Mesenchymal stem cell (in vitro differentiated cells and primary cell): ENCODE results near the gene AUTS2.

Experiments
- DNase-seq: peaks from one replicate; pipeline ENCODE4 v3.0.0-alpha.2; 2013
- H2AFZ ChIP-seq: one replicate; pipeline ENCODE4 v1.6.1; 2013; ENCODE audit warnings: low read depth, mild to moderate bottlenecking, control low read depth, inconsistent platforms, low read length, moderate library complexity
- H2AK5ac ChIP-seq: 2 replicates; pipeline ENCODE4 v1.6.1; 2013; ENCODE audit warnings: low read length, moderate library complexity, mild to moderate bottlenecking, inconsistent platforms; ENCODE audit not compliant: severe bottlenecking
- H2BK120ac ChIP-seq: one replicate; pipeline ENCODE4 v1.6.1; 2013; ENCODE audit warnings: low read depth, mild to moderate bottlenecking, inconsistent platforms, low read length, moderate library complexity
- H2BK12ac ChIP-seq, 2 experiments: one replicate each; pipeline ENCODE4 v1.6.1; 2013; ENCODE audit warnings: inconsistent platforms in 2 of 2, low read length in 2 of 2, mild to moderate bottlenecking in 2 of 2, moderate library complexity in 2 of 2, control low read depth in 1 of 2
- H2BK15ac ChIP-seq: one replicate; pipeline ENCODE4 v1.6.1; 2013; ENCODE audit warnings: mild to moderate bottlenecking, low read depth, inconsistent platforms; ENCODE audit not compliant: poor library complexity, severe bottlenecking
- H2BK5ac ChIP-seq: 2 replicates; pipeline ENCODE4 v1.6.1; 2013; ENCODE audit warnings: low read depth, mild to moderate bottlenecking, low read length, control low read depth, inconsistent platforms; ENCODE audit not compliant: poor library complexity, severe bottlenecking
- H3K14ac ChIP-seq, 2 experiments: one replicate each; pipeline ENCODE4 v1.6.1; 2013; ENCODE audit warnings: inconsistent platforms in 2 of 2, low read length in 2 of 2, control low read depth in 1 of 2, mild to moderate bottlenecking in 1 of 2, moderate library complexity in 1 of 2
- H3K18ac ChIP-seq, 2 experiments: one replicate each; pipeline ENCODE4 v1.6.1; 2013; ENCODE audit warnings: inconsistent platforms in 2 of 2, low read length in 2 of 2, control low read depth in 1 of 2, low read depth in 1 of 2, mild to moderate bottlenecking in 1 of 2
- H3K23ac ChIP-seq, 2 experiments: one replicate each; pipeline ENCODE4 v1.6.1; 2013; ENCODE audit warnings: inconsistent platforms in 2 of 2, low read length in 2 of 2, mild to moderate bottlenecking in 2 of 2, moderate library complexity in 2 of 2, control low read depth in 1 of 2
- H3K27ac ChIP-seq: 2 replicates; pipeline ENCODE4 v1.5.1; 2013; ENCODE audit warnings: mild to moderate bottlenecking, moderate library complexity, low read length, control low read depth, inconsistent platforms; ENCODE audit not compliant: poor library complexity, severe bottlenecking
- H3K27me3 ChIP-seq, 2 experiments: 2 replicates each; pipeline versions ENCODE4 v1.6.1 to v1.7.0; 2013; ENCODE audit warnings: low read length in 2 of 2, mild to moderate bottlenecking in 2 of 2, moderate library complexity in 2 of 2, control low read depth in 1 of 2, inconsistent platforms in 1 of 2; ENCODE audit not compliant: control insufficient read depth in 1 of 2, insufficient read depth in 1 of 2
- H3K36me3 ChIP-seq, 2 experiments: 2 replicates each; pipeline versions ENCODE4 v1.6.1 to v1.7.0; 2013; ENCODE audit warnings: low read length in 2 of 2, control low read depth in 1 of 2, inconsistent platforms in 1 of 2, low read depth in 1 of 2, mild to moderate bottlenecking in 1 of 2; ENCODE audit not compliant: insufficient read depth in 2 of 2, control insufficient read depth in 1 of 2
- H3K4ac ChIP-seq, 2 experiments: one replicate each; pipeline ENCODE4 v1.6.1; 2013; ENCODE audit warnings: inconsistent platforms in 2 of 2, low read length in 2 of 2, mild to moderate bottlenecking in 2 of 2, moderate library complexity in 2 of 2, control low read depth in 1 of 2, low read depth in 1 of 2
- H3K4me1 ChIP-seq: 2 replicates; pipeline ENCODE4 v1.6.1; 2013; ENCODE audit warnings: low read depth, low read length, control low read depth; ENCODE audit not compliant: control insufficient read depth, insufficient read depth
- H3K4me2 ChIP-seq: 2 replicates; pipeline ENCODE4 v1.6.1; 2013; ENCODE audit warnings: low read length, mild to moderate bottlenecking, inconsistent platforms; ENCODE audit not compliant: poor library complexity, severe bottlenecking
- H3K4me3 ChIP-seq, 2 experiments: 2 replicates each; pipeline versions ENCODE4 v1.5.1 to v1.7.0; 2013; ENCODE audit warnings: low read length in 2 of 2, mild to moderate bottlenecking in 2 of 2, control low read depth in 1 of 2, low read depth in 1 of 2; ENCODE audit not compliant: insufficient read depth in 1 of 2
- H3K79me1 ChIP-seq: replicated peaks from 2 replicates; pipeline ENCODE4 v1.6.1; 2013; ENCODE audit warnings: mild to moderate bottlenecking, control low read depth, low read length, inconsistent platforms; ENCODE audit not compliant: poor library complexity, severe bottlenecking
- H3K9ac ChIP-seq: 2 replicates; pipeline ENCODE4 v1.7.0; 2013; ENCODE audit warnings: mild to moderate bottlenecking, low read length, moderate library complexity
- H3K9me3 ChIP-seq: 2 replicates; pipeline ENCODE4 v1.7.0; 2013; ENCODE audit warnings: mild to moderate bottlenecking, low read length; ENCODE audit not compliant: control insufficient read depth
- H4K8ac ChIP-seq: one replicate; pipeline ENCODE4 v1.6.1; 2013; ENCODE audit warnings: inconsistent platforms, mild to moderate bottlenecking, low read length, moderate library complexity
- H4K91ac ChIP-seq: one replicate; pipeline ENCODE4 v1.6.1; 2013; ENCODE audit warnings: mild to moderate bottlenecking, low read length, inconsistent platforms
- WGBS: methylation state at CpG from one replicate; pipeline ENCODE4 v1.1.7; 2013; ENCODE audit warnings: mixed read lengths; 5-methylcytosine and 5-hydroxymethylcytosine counted together

AUTS2 gene

GRCh38 chr7:70614237-70615045, 1016.2 kb downstream of the AUTS2 start:
- no peak overlapping the region for H4K8ac ChIP-seq
- no peak overlapping the region for H2BK120ac ChIP-seq
- peak; percentile 47 for DNase-seq
- peak overlapping the region; percentile 62 for H3K9ac ChIP-seq
- H3K27ac ChIP-seq, result peak overlapping the region; percentile 63
- no peak overlapping the region for H3K4ac ChIP-seq
- WGBS, result 35% methylated on average over 13 of the region's 13 CpGs
- H3K14ac ChIP-seq, result no peak overlapping the region
- no peak overlapping the region for H2AK5ac ChIP-seq
- H3K79me1 ChIP-seq, result no peaks in the 10 kb centered on the region
- H4K91ac ChIP-seq, result no peak overlapping the region
- H3K36me3 ChIP-seq, result no peaks in the 10 kb centered on the region
- H2AFZ ChIP-seq, result peak overlapping the region; percentile 5
- no peak overlapping the region for H3K4me2 ChIP-seq
- no peak overlapping the region for H2BK5ac ChIP-seq
- peaks cover 0 to 9% of the 10 kb centered on the region in 2 experiments for H3K27me3 ChIP-seq
- no peaks in the 10 kb centered on the region for H3K9me3 ChIP-seq
- peak overlapping the region in 1 of 2 experiments; percentile 46 for H3K4me3 ChIP-seq
- H2BK15ac ChIP-seq, result no peak overlapping the region
- no peak overlapping the region for H3K23ac ChIP-seq
- no peak overlapping the region for H3K18ac ChIP-seq
- H2BK12ac ChIP-seq, result no peak overlapping the region
- H3K4me1 ChIP-seq, result peaks cover 9% of the 10 kb centered on the region

GRCh38 chr7:70615066-70615606, 1016.9 kb downstream of the AUTS2 start:
- DNase-seq, result no peak
- H3K4me3 ChIP-seq, result no peak overlapping the region
- no peaks in the 10 kb centered on the region for H3K36me3 ChIP-seq
- H3K79me1 ChIP-seq, result no peaks in the 10 kb centered on the region
- H3K4ac ChIP-seq, result no peak overlapping the region
- H3K4me1 ChIP-seq, result peaks cover 9% of the 10 kb centered on the region
- WGBS, result 84% methylated on average over 5 of the region's 5 CpGs
- no peak overlapping the region for H4K8ac ChIP-seq
- peak overlapping the region; percentile 5 for H2AFZ ChIP-seq
- H3K4me2 ChIP-seq, result no peak overlapping the region
- no peak overlapping the region for H2BK120ac ChIP-seq
- H3K27ac ChIP-seq, result peak overlapping the region; percentile 63
- no peak overlapping the region for H2BK5ac ChIP-seq
- H3K18ac ChIP-seq, result no peak overlapping the region
- H2BK12ac ChIP-seq, result no peak overlapping the region
- H4K91ac ChIP-seq, result no peak overlapping the region
- H2BK15ac ChIP-seq, result no peak overlapping the region
- H3K23ac ChIP-seq, result no peak overlapping the region
- no peak overlapping the region for H3K9ac ChIP-seq
- peaks cover 0 to 9% of the 10 kb centered on the region in 2 experiments for H3K27me3 ChIP-seq
- no peaks in the 10 kb centered on the region for H3K9me3 ChIP-seq
- H2AK5ac ChIP-seq, result no peak overlapping the region
- H3K14ac ChIP-seq, result no peak overlapping the region

DNA sequence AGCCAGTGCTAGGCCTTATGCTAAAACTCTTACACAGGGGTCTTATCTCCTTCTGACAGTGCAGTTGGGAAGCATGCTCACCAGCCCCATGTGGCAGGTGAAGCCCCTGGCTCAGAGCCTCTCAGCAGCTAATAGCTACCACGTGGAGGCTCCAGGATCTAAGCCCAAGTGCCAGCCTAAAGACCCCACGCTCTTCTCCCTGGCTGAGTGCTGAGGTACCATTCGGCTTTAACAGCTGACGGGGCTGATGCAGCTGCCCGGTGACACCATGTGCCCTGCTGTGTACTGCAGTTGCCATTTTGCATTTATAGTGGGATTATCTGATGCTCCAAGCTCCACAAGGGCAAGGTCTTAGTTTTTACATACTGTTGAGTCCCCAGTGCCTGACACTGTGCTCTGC, 1017.9 kb downstream of the AUTS2 start:
- no peak overlapping the region for H2BK120ac ChIP-seq
- no peak overlapping the region for H2AK5ac ChIP-seq
- H3K36me3 ChIP-seq, result no peaks in the 10 kb centered on the region
- H3K27ac ChIP-seq, result no peak overlapping the region
- H3K27me3 ChIP-seq, result peaks cover 0 to 9% of the 10 kb centered on the region in 2 experiments
- no peak overlapping the region for H3K18ac ChIP-seq
- no peak overlapping the region for H2BK5ac ChIP-seq
- H3K4me3 ChIP-seq, result no peak overlapping the region
- H3K4ac ChIP-seq, result no peak overlapping the region
- H3K79me1 ChIP-seq, result no peaks in the 10 kb centered on the region
- no peak overlapping the region for H2AFZ ChIP-seq
- no peak overlapping the region for H4K91ac ChIP-seq
- H2BK15ac ChIP-seq, result no peak overlapping the region
- no peak overlapping the region for H3K14ac ChIP-seq
- H3K4me1 ChIP-seq, result peaks cover 9% of the 10 kb centered on the region
- H3K4me2 ChIP-seq, result no peak overlapping the region
- H3K9ac ChIP-seq, result no peak overlapping the region
- no peak overlapping the region for H4K8ac ChIP-seq
- no peak overlapping the region for H2BK12ac ChIP-seq
- WGBS, result 91% methylated on average over 5 of the region's 5 CpGs
- DNase-seq, result no peak
- H3K9me3 ChIP-seq, result no peaks in the 10 kb centered on the region
- no peak overlapping the region for H3K23ac ChIP-seq

DNA sequence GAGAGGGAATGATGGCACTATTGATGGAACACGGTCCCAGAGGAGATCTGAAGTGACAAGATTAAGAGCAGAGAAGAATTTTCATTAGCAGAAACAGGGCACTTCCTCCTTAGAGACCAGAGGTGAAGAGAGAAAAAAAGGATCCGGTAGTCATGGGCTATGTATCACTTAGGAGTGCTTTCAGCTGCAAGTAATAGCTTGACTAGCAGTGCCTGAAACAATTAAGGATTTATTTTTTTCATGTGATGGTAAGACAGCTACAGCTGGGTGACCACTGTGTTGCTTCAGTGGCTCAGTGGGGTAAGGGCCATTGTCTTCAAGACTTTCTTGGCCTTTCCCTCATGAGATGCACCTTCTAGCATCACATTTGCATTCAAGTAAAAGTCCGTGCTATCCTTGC, 1018.5 kb downstream of the AUTS2 start:
- H3K9me3 ChIP-seq, result no peaks in the 10 kb centered on the region
- H3K4me2 ChIP-seq, result no peak overlapping the region
- no peaks in the 10 kb centered on the region for H3K79me1 ChIP-seq
- H2BK12ac ChIP-seq, result no peak overlapping the region
- H3K14ac ChIP-seq, result no peak overlapping the region
- no peak overlapping the region for H2BK15ac ChIP-seq
- H4K91ac ChIP-seq, result no peak overlapping the region
- no peak overlapping the region for H3K23ac ChIP-seq
- WGBS, result 71% methylated on average over 3 of the region's 3 CpGs
- no peak overlapping the region for H2AFZ ChIP-seq
- no peak for DNase-seq
- H3K27ac ChIP-seq, result no peak overlapping the region
- H2BK5ac ChIP-seq, result no peak overlapping the region
- H3K27me3 ChIP-seq, result peaks cover 0 to 11% of the 10 kb centered on the region in 2 experiments
- no peak overlapping the region for H3K4me3 ChIP-seq
- H2AK5ac ChIP-seq, result no peak overlapping the region
- H3K18ac ChIP-seq, result no peak overlapping the region
- H4K8ac ChIP-seq, result no peak overlapping the region
- no peak overlapping the region for H3K4ac ChIP-seq
- no peak overlapping the region for H2BK120ac ChIP-seq
- H3K36me3 ChIP-seq, result no peaks in the 10 kb centered on the region
- no peak overlapping the region for H3K9ac ChIP-seq
- peaks cover 9% of the 10 kb centered on the region for H3K4me1 ChIP-seq
